ENCODE data around the gene CCND2. TPM values are rescaled to one million over a fixed set of nuclear protein-coding genes. Genes with fewer than 3 reads are reported as not detected.
A peak's percentile ranks its signal among the peaks of the same experiment; 100 is the strongest.

The CCND2 gene
- total RNA-seq, 1 donor from 2014 or later, result 186 TPM

DNA sequence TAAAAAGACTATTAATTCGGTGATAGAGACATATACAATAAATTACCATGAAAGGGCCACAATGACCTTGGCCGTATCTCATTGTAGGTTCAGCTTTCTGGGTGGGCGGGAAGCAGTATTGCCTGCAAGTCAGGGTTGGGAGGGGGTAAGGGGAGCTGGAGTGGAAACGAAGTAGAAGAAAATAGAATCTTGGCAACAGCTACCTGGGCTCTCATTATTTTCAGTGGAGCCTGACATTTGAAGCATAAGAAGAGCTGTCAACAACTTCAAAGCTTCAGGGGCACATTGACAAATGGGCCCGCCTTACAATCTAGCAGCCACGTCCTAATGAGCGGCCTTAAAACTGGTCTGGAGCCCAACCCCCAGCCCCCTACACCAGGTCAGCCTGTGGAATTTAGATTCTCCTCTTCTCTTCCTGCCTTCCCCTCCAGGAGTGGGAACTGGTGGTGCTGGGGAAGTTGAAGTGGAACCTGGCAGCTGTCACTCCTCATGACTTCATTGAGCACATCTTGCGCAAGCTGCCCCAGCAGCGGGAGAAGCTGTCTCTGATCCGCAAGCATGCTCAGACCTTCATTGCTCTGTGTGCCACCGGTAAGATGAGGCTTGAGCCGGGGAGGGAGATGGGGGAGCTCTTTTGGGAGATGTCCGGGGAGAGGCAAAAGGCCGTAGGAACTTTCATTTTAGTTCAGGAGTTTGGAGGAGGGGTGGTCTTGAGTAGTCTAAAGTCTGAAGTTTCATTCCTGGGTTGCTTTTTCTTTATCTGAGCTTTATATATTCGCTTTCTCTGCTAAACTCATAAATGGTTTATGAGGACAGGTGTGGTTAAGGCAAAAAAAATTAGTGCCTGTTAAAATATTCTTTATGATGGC, 5.0 kb downstream of the CCND2 start:
- DNase-seq (ENCODE audit: low read depth, low spot score), result no peak
- H3K9me3 Mint-ChIP-seq, result no peaks in the 10 kb centered on the region
- H3K36me3 Mint-ChIP-seq (ENCODE audit: low read depth), result peaks cover 35% of the 10 kb centered on the region
- H3K4me3 Mint-ChIP-seq, result peak overlapping the region; percentile 81
- TF ChIP-seq, protein P1, sequence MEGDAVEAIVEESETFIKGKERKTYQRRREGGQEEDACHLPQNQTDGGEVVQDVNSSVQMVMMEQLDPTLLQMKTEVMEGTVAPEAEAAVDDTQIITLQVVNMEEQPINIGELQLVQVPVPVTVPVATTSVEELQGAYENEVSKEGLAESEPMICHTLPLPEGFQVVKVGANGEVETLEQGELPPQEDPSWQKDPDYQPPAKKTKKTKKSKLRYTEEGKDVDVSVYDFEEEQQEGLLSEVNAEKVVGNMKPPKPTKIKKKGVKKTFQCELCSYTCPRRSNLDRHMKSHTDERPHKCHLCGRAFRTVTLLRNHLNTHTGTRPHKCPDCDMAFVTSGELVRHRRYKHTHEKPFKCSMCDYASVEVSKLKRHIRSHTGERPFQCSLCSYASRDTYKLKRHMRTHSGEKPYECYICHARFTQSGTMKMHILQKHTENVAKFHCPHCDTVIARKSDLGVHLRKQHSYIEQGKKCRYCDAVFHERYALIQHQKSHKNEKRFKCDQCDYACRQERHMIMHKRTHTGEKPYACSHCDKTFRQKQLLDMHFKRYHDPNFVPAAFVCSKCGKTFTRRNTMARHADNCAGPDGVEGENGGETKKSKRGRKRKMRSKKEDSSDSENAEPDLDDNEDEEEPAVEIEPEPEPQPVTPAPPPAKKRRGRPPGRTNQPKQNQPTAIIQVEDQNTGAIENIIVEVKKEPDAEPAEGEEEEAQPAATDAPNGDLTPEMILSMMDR (conservative IDR thresholded peaks at IDR 0.05), result no peak
- no peaks in the 10 kb centered on the region for H3K27me3 Mint-ChIP-seq (ENCODE audit: low read depth)
- no peak overlapping the region for H3K27ac Mint-ChIP-seq (ENCODE audit: unreplicated experiment)
- H3K4me1 Mint-ChIP-seq, result peaks cover 69% of the 10 kb centered on the region

DNA sequence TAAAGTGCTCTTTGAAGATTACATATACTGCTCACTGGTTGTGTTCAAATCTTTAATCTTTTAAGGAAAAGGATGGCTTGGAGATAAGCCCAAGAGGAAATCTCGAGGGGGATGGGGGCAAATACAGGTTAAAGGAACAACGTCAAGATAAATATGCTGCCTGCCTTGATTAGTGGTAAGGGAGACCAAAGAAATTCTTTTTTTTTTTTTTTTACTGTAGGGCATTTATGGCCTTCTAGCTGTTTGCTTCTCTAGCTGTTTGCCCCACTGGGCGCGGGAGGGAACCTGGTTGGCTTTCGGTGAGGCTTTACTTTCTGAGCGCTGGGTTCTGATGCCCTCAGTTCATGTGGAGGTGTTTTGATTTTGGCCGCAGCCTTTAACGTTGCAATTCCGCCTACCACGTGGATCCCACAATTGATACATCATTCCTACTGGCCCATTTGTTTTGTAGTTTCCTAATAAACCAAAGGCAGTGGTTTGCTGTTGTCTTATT, 5.7 kb downstream of the CCND2 start:
- Mint-ChIP-seq H3K36me3 (ENCODE audit: low read depth) (peaks cover 39% of the 10 kb centered on the region), H3K27ac (ENCODE audit: unreplicated experiment) (no peak overlapping the region), H3K27me3 (ENCODE audit: low read depth) (no peaks in the 10 kb centered on the region), H3K4me3 (peak overlapping the region; percentile 81), H3K4me1 (peaks cover 73% of the 10 kb centered on the region), H3K9me3 (no peaks in the 10 kb centered on the region)
- TF ChIP-seq, protein P1 (conservative IDR thresholded peaks at IDR 0.05), result no peak
- no peak for DNase-seq (ENCODE audit: low read depth, low spot score)

DNA sequence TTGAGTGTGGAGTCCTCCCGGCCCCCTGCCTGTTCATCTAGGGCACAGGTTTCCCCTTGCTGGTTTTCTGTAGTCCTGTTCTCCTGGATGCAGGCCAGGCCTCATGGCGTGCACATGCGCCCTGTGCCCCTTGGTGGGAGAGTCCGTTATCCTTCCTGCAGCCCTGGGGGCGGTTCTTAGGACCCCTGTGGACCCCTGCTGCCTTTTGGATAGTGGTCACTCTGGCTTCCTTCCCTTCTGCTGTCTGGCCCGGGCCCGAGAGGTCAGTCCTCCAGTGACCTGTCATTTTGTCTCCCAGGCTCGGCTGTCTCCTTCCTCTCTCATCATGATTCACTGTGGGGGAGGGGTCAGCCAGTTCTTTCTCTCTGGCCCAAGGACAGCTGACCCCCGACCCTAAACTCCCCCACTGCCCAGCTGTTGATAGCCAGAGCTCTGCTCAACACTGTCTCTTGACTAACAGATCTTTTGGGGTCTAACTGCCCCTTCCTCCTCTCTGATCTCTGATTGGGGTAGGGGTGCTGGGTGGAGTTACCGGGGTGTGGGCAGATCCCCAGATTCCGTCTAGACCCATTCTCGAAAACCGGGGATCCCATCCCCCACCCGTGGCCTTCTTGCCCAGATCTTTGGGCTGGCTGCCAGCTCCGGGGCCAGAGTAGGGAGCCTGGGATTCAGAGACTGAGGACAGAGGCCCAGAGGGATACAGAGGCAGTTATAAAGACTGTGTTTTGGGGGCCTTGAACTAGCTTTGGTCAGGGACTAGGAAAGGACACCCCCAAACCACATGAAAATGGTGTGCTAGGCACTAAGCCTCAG, 7.0 kb downstream of the CCND2 start:
- H3K27ac Mint-ChIP-seq (ENCODE audit: unreplicated experiment), result no peak overlapping the region
- H3K9me3 Mint-ChIP-seq, result no peaks in the 10 kb centered on the region
- no peaks in the 10 kb centered on the region for H3K27me3 Mint-ChIP-seq (ENCODE audit: low read depth)
- H3K36me3 Mint-ChIP-seq (ENCODE audit: low read depth), result peaks cover 45% of the 10 kb centered on the region
- H3K4me3 Mint-ChIP-seq, result peak overlapping the region; percentile 69
- H3K4me1 Mint-ChIP-seq, result peaks cover 80% of the 10 kb centered on the region
- TF ChIP-seq, protein P1 (conservative IDR thresholded peaks at IDR 0.05), result no peak
- peak; percentile 63 for DNase-seq (ENCODE audit: low read depth, low spot score)

DNA sequence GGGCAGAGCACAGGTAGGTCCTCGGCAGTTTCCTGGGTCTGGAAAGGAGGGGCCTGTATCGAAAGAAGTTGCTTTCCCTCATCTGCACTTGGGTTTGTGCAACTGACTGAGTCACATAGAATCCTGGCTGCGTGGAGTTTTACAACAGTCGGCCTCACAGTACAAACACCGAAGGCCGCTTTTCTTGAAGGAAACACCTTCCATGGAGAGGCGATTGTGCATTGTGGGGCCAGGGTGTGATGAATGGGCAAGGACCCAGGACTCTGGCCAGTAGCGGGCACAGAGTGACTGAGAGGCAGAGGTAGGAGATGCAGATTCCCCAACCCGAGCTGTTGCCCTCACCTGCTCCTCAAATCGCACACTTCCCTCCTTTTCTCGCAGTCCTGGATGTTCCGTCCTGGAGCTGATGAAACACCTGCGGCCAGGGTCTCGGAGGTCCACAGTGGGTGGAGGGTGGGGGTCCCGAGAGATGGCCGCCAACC, 7.7 kb downstream of the CCND2 start:
- H3K36me3 Mint-ChIP-seq (ENCODE audit: low read depth), result peaks cover 45% of the 10 kb centered on the region
- no peaks in the 10 kb centered on the region for H3K27me3 Mint-ChIP-seq (ENCODE audit: low read depth)
- no peak for DNase-seq (ENCODE audit: low read depth, low spot score)
- peaks cover 80% of the 10 kb centered on the region for H3K4me1 Mint-ChIP-seq
- H3K27ac Mint-ChIP-seq (ENCODE audit: unreplicated experiment), result no peak overlapping the region
- H3K4me3 Mint-ChIP-seq, result peak overlapping the region; percentile 69
- H3K9me3 Mint-ChIP-seq, result no peaks in the 10 kb centered on the region
- TF ChIP-seq, protein P1 (conservative IDR thresholded peaks at IDR 0.05), result no peak

DNA sequence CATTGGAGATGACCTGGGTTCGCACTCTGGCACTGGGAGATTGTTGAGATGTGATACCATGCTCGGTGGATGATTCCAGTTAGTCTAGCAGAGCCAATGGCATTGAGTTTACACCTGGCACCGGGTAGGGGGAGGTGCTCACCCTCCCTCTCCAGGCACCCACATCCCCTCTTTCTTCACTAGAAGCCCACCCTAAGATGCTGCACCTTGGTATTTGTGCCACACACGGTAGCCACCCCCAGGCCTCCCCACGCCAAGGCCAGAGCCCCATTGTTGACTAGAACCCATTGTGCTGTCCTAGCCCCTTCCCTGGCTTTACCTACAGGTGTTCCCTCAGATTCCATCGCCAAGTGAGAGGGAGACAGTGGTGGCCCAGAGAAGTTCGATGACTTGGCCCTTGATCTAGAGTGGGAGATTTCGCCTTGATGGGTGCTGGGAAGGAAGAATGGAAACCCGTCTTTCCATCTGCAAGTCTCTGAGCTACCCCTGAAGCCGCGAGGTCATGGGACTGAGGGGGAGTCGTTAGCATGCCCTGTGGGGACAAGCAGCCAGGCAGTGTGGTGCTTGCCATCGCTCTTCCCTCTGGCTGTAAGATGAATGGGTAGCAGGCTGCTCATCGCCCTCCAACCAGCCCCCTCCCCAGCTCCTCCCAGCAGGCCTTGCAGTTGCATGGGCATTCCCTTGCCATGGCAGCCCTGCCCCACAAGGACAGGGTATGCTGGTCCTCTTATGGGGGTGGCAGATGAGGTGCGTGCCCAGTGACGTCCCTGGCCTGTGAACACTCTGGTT, 8.7 kb downstream of the CCND2 start:
- peak overlapping the region; percentile 57 for H3K4me3 Mint-ChIP-seq
- H3K36me3 Mint-ChIP-seq (ENCODE audit: low read depth), result peaks cover 43% of the 10 kb centered on the region
- no peak for DNase-seq (ENCODE audit: low read depth, low spot score)
- H3K27ac Mint-ChIP-seq (ENCODE audit: unreplicated experiment), result no peak overlapping the region
- no peaks in the 10 kb centered on the region for H3K27me3 Mint-ChIP-seq (ENCODE audit: low read depth)
- H3K4me1 Mint-ChIP-seq, result peaks cover 82% of the 10 kb centered on the region
- TF ChIP-seq, protein P1 (conservative IDR thresholded peaks at IDR 0.05), result no peak
- H3K9me3 Mint-ChIP-seq, result no peaks in the 10 kb centered on the region
